GM12801 (cell line): Measurements from ENCODE around the gene AP4M1.

Experiments used
- CTCF ChIP-seq: IDR thresholded peaks from one replicate; pipeline ENCODE4 v1.5.1; 2011; ENCODE audit warnings: control low read depth; ENCODE audit not compliant: insufficient read length; ENCODE audit errors: extremely low read depth

AP4M1 gene

GRCh38 chr7:100064162-100064561 is 37.3 kb upstream of the AP4M1 start:
- no peak for TF ChIP-seq CTCF

GRCh38 chr7:100065452-100066186 is 35.8 kb upstream of the AP4M1 start:
- no peak for TF ChIP-seq CTCF

- no peak for TF ChIP-seq CTCF
These were observed 34.5 kb upstream of the AP4M1 start for GRCh38 chr7:100066953-100067352.

- TF ChIP-seq CTCF: no peak
These were observed 31.5 kb upstream of the AP4M1 start for GRCh38 chr7:100069991-100070390.

GRCh38 chr7:100071018-100071723 is 30.3 kb upstream of the AP4M1 start:
- TF ChIP-seq CTCF: no peak

GRCh38 chr7:100072462-100072861 is 29.0 kb upstream of the AP4M1 start:
- no peak for TF ChIP-seq CTCF

GRCh38 chr7:100074841-100075240 is 26.6 kb upstream of the AP4M1 start:
- no peak for TF ChIP-seq CTCF
